HEK293 (cell line): Measurements from ENCODE around the gene FBXO3.
"Not testable (repeated sequence)": the region's sequence is repeated elsewhere in the genome, so short reads cannot be mapped to it uniquely, and the experiment has no call there.

Experiments used
- CTCF ChIA-PET: fragments of 350-600 bp; formaldehyde crosslinking; extraction: SDS; loops from one replicate; lab custom pipeline; 2021; ENCODE audit warnings: antibody characterized with exemption; lab: Yijun Ruan, JAX
- POLR2A ChIA-PET: fragments of 300-600 bp; formaldehyde crosslinking; extraction: SDS; loops from one replicate; lab custom pipeline; 2020; ENCODE audit warnings: antibody characterized with exemption, inconsistent platforms; lab: Yijun Ruan, JAX
- H3K27ac ChIP-seq: fragments of 200-500 bp; sonication (Bioruptor generic); 2 replicates; pipeline ENCODE4 v1.5.1; 2014; ENCODE audit warnings: low read depth, low read length, control low read depth, inconsistent platforms; ENCODE audit errors: extremely low read depth
- H3K36me3 ChIP-seq, 2 experiments: fragments of 200-500 bp in 1 of 2; sonication (Bioruptor generic) in 1 of 2; 1 replicate in 1 of 2; 2 replicates in 1 of 2; pipeline ENCODE4 v1.5.1; 2014 to 2017; ENCODE audit warnings: inconsistent platforms in 2 of 2, low read length in 2 of 2; ENCODE audit not compliant: control insufficient read depth in 2 of 2, insufficient read depth in 1 of 2
- H3K4me1 ChIP-seq: fragments of 200-500 bp; sonication (Bioruptor generic); 2 replicates; pipeline ENCODE4 v1.5.1; 2014; ENCODE audit warnings: mild to moderate bottlenecking, low read length, inconsistent platforms; ENCODE audit not compliant: control insufficient read depth, insufficient read depth
- H3K4me3 ChIP-seq: 2 replicates; pipeline ENCODE4 v1.5.1; 2011; ENCODE audit warnings: low read depth, mild to moderate bottlenecking, control low read depth, low read length, moderate library complexity
- H3K9me3 ChIP-seq: fragments of 200-500 bp; sonication (Bioruptor generic); 2 replicates; pipeline ENCODE4 v1.5.1; 2014; ENCODE audit warnings: low read depth, low read length, inconsistent platforms; ENCODE audit not compliant: control insufficient read depth, insufficient read depth
- KLF9 ChIP-seq: fragments of 450-650 bp; formaldehyde crosslinking; IDR thresholded peaks from 2 replicates; pipeline ENCODE4 v1.5.1; 2016; ENCODE audit warnings: missing biosample characterization, missing genetic modification characterization, low read depth
- ZNF155 ChIP-seq: fragments of 450-650 bp; formaldehyde crosslinking; IDR thresholded peaks from 2 replicates; pipeline ENCODE4 v1.5.1; 2016; ENCODE audit warnings: missing biosample characterization, missing genetic modification characterization
- ZNF221 ChIP-seq: fragments of 450-650 bp; formaldehyde crosslinking; IDR thresholded peaks from 2 replicates; pipeline ENCODE4 v1.5.1; 2017; ENCODE audit warnings: missing biosample characterization, missing genetic modification characterization, borderline replicate concordance
- ZNF266 ChIP-seq: fragments of 450-650 bp; formaldehyde crosslinking; IDR thresholded peaks from 2 replicates; pipeline ENCODE4 v1.5.1; 2016; ENCODE audit warnings: missing biosample characterization, missing genetic modification characterization, low read depth
- ZNF341 ChIP-seq: fragments of 450-650 bp; formaldehyde crosslinking; IDR thresholded peaks from 2 replicates; pipeline ENCODE4; 2016; ENCODE audit warnings: low read depth, missing biosample characterization, missing genetic modification characterization
- ZNF48 ChIP-seq: fragments of 450-650 bp; formaldehyde crosslinking; IDR thresholded peaks from 2 replicates; pipeline ENCODE4 v1.5.1; 2016; ENCODE audit warnings: missing biosample characterization, missing genetic modification characterization
- ZNF548 ChIP-seq: fragments of 450-650 bp; formaldehyde crosslinking; IDR thresholded peaks from 2 replicates; pipeline ENCODE4 v1.5.1; 2016; ENCODE audit warnings: missing biosample characterization, missing genetic modification characterization
- ZNF561 ChIP-seq: fragments of 450-650 bp; IDR thresholded peaks from 2 replicates; pipeline ENCODE4 v1.5.1; 2018; ENCODE audit warnings: missing biosample characterization, missing genetic modification characterization, borderline replicate concordance
- TF ChIP-seq, protein P1 (sequence below): fragments of 450-650 bp; formaldehyde crosslinking; IDR thresholded peaks from 2 replicates; pipeline ENCODE4 v1.5.1; 2017; ENCODE audit warnings: missing biosample characterization, missing genetic modification characterization
- TF ChIP-seq, protein P2 (sequence below): fragments of 450-650 bp; formaldehyde crosslinking; IDR thresholded peaks from 2 replicates; pipeline ENCODE4 v1.5.1; 2016; ENCODE audit warnings: missing biosample characterization, missing genetic modification characterization
- TF ChIP-seq, protein P3 (sequence below): fragments of 450-650 bp; formaldehyde crosslinking; IDR thresholded peaks from 2 replicates; pipeline ENCODE4 v1.5.1; 2016; ENCODE audit warnings: missing biosample characterization, missing genetic modification characterization
- TF ChIP-seq, protein P4 (sequence below): fragments of 450-650 bp; formaldehyde crosslinking; IDR thresholded peaks from 2 replicates; pipeline ENCODE4 v1.5.1; 2016; ENCODE audit warnings: missing biosample characterization, missing genetic modification characterization
- TF ChIP-seq, protein P5 (sequence below): sonication (generic); formaldehyde crosslinking; IDR thresholded peaks from 2 replicates; pipeline ENCODE4 v1.8.1; 2022; ENCODE audit warnings: mild to moderate bottlenecking, moderate library complexity, missing genetic modification reagents

FBXO3 gene

DNA sequence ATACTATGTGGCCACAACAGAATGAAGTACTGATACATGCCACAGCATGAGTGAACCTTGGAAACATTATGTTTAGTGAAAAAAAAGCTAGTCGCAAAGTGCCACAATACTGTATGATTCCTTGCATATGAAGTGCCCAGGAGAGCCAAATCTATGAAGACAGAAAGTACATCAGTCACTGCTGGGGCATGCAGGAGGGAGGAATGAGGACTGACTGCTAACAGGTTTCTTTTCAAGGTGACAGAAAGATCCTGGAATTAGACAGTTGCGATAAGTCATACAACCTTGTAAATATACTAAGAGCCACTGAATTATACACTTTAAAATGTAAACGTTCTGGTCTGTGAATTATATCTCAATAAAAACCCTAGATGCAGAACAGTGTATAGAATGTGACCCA, 61.9 kb downstream of the FBXO3 start (continued):
- no peak for TF ChIP-seq ZNF48 (tag by site-specific recombination)
- TF ChIP-seq, protein P1, sequence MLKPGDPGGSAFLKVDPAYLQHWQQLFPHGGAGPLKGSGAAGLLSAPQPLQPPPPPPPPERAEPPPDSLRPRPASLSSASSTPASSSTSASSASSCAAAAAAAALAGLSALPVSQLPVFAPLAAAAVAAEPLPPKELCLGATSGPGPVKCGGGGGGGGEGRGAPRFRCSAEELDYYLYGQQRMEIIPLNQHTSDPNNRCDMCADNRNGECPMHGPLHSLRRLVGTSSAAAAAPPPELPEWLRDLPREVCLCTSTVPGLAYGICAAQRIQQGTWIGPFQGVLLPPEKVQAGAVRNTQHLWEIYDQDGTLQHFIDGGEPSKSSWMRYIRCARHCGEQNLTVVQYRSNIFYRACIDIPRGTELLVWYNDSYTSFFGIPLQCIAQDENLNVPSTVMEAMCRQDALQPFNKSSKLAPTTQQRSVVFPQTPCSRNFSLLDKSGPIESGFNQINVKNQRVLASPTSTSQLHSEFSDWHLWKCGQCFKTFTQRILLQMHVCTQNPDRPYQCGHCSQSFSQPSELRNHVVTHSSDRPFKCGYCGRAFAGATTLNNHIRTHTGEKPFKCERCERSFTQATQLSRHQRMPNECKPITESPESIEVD, result no peak
- TF ChIP-seq, protein P2, sequence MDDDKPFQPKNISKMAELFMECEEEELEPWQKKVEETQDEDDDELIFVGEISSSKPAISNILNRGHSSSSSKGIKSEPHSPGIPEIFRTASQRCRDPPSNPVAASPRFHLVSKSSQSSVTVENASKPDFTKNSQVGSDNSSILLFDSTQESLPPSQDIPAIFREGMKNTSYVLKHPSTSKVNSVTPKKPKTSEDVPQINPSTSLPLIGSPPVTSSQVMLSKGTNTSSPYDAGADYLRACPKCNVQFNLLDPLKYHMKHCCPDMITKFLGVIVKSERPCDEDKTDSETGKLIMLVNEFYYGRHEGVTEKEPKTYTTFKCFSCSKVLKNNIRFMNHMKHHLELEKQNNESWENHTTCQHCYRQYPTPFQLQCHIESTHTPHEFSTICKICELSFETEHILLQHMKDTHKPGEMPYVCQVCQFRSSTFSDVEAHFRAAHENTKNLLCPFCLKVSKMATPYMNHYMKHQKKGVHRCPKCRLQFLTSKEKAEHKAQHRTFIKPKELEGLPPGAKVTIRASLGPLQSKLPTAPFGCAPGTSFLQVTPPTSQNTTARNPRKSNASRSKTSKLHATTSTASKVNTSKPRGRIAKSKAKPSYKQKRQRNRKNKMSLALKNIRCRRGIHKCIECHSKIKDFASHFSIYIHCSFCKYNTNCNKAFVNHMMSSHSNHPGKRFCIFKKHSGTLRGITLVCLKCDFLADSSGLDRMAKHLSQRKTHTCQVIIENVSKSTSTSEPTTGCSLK, result no peak

DNA sequence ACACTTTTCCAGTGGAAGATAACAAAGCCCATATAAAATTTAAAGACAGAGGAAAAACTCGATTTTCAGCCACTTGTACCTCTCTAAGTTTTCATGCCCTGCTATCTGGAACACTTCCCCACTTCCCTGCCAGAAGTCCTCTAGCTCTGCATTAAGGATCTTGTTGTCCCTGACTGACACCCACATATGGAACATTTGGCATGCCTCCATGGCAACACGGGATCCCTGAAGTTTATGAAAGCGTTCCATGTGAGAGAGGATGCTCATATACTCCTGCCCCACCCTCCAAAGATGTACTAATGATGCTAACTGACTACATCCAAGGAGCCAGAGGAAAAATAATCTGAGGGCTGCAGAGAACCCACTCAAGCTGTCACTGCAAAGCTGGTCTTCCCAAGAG, 64.9 kb downstream of the FBXO3 start:
- no peak overlapping the region for H3K4me3 ChIP-seq
- peaks cover 0 to 82% of the 10 kb centered on the region in 2 experiments; a peak in 1 of 3 replicates for H3K36me3 ChIP-seq
- no peak overlapping the region for H3K27ac ChIP-seq
- POLR2A ChIA-PET, result interaction anchor here (1.6 kb wide), 1 partner anchor 27 kb away, joined by 4 read pairs; the partner anchor contains the start of gene CD59
- H3K9me3 ChIP-seq, result no peaks in the 10 kb centered on the region
- CTCF ChIA-PET, result interaction anchor here (0.7 to 1.0 kb wide), 3 partner anchors 9 to 347 kb away, joined by 3 to 4 read pairs (median 3); no protein-coding TSS in a partner anchor
- TF ChIP-seq, protein P3, sequence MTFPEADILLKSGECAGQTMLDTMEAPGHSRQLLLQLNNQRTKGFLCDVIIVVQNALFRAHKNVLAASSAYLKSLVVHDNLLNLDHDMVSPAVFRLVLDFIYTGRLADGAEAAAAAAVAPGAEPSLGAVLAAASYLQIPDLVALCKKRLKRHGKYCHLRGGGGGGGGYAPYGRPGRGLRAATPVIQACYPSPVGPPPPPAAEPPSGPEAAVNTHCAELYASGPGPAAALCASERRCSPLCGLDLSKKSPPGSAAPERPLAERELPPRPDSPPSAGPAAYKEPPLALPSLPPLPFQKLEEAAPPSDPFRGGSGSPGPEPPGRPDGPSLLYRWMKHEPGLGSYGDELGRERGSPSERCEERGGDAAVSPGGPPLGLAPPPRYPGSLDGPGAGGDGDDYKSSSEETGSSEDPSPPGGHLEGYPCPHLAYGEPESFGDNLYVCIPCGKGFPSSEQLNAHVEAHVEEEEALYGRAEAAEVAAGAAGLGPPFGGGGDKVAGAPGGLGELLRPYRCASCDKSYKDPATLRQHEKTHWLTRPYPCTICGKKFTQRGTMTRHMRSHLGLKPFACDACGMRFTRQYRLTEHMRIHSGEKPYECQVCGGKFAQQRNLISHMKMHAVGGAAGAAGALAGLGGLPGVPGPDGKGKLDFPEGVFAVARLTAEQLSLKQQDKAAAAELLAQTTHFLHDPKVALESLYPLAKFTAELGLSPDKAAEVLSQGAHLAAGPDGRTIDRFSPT (tag by site-specific recombination), result no peak
- TF ChIP-seq, protein P4, sequence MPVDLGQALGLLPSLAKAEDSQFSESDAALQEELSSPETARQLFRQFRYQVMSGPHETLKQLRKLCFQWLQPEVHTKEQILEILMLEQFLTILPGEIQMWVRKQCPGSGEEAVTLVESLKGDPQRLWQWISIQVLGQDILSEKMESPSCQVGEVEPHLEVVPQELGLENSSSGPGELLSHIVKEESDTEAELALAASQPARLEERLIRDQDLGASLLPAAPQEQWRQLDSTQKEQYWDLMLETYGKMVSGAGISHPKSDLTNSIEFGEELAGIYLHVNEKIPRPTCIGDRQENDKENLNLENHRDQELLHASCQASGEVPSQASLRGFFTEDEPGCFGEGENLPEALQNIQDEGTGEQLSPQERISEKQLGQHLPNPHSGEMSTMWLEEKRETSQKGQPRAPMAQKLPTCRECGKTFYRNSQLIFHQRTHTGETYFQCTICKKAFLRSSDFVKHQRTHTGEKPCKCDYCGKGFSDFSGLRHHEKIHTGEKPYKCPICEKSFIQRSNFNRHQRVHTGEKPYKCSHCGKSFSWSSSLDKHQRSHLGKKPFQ, result no peak
- H3K4me1 ChIP-seq, result no peaks in the 10 kb centered on the region

DNA sequence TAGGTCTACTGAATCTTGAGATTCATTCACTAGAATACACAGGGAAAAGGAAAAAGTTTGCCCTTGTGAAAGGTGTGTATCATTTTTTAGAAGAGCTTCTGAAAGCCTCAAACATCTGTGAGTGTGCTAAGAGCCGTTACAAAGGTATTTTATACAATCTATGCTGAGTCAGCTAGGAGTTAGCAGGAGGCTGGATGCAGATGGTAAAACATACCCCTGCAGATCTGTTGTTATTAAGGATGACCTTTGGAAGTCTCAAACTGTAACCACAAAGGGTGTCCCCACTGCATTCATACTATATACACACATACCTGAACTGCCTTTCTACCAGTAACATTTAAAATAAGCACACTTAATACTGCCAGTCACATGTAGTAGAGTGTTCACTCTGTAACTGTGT, 65.3 kb downstream of the FBXO3 start:
- H3K27ac ChIP-seq, result no peak overlapping the region
- peaks cover 0 to 79% of the 10 kb centered on the region in 2 experiments; a peak in 1 of 3 replicates for H3K36me3 ChIP-seq
- no peaks in the 10 kb centered on the region for H3K9me3 ChIP-seq
- no peaks in the 10 kb centered on the region for H3K4me1 ChIP-seq
- TF ChIP-seq ZNF341 (no peak), ZNF221 (no peak), ZNF548 (tag by site-specific recombination) (no peak), ZNF561 (tag by site-specific recombination) (no peak), ZNF155 (tag by site-specific recombination) (no peak), KLF9 (no peak), ZNF266 (tag by site-specific recombination) (no peak)
- TF ChIP-seq, protein P5, sequence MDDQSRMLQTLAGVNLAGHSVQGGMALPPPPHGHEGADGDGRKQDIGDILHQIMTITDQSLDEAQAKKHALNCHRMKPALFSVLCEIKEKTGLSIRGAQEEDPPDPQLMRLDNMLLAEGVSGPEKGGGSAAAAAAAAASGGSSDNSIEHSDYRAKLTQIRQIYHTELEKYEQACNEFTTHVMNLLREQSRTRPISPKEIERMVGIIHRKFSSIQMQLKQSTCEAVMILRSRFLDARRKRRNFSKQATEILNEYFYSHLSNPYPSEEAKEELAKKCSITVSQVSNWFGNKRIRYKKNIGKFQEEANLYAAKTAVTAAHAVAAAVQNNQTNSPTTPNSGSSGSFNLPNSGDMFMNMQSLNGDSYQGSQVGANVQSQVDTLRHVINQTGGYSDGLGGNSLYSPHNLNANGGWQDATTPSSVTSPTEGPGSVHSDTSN, result no peak
- CTCF ChIA-PET, result interaction anchor here (0.6 to 1.2 kb wide), 4 partner anchors 9 to 1380 kb away, joined by 3 to 5 read pairs (median 4); no protein-coding TSS in a partner anchor
- H3K4me3 ChIP-seq, result no peak overlapping the region
- POLR2A ChIA-PET, result interaction anchor here (1.6 kb wide), 1 partner anchor 27 kb away, joined by 4 read pairs; the partner anchor contains the start of gene CD59

DNA sequence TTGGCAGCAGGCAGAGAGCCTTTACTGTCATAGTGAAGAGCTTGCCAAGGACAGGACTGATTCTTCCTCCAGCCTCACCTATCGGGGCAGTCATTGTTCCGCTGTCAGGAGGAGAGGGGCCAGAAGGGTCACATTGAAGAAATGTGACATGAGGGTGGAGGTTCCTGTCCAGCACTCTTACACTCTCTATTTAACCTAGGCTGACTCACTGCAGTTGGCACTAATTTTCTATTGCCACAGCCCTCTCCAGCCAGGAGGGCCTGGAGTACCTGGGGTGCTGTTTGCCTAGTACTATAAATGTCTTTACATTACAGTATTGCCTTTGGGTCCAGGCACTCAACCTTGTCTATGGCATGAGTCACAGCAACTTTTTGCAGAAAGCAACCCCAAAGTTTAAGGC, 66.5 kb downstream of the FBXO3 start:
- H3K4me1 ChIP-seq, H3K4me3 ChIP-seq, H3K9me3 ChIP-seq, H3K27ac ChIP-seq, POLR2A ChIA-PET: not testable (repeated sequence)
- CTCF ChIA-PET, result interaction anchor here (1.2 to 1.8 kb wide), 2 partner anchors 8 to 121 kb away, joined by 3 to 9 read pairs; no protein-coding TSS in a partner anchor
- H3K36me3 ChIP-seq, result peaks cover 0 to 68% of the 10 kb centered on the region in 2 experiments; a peak in 1 of 3 replicates
